Cortex of kidney (tissue), 1 donor: Measurements from ENCODE around the gene SPEG.

Experiments
- DNase-seq: peaks from one replicate; lab custom pipeline; 2025; lab: John Stamatoyannopoulos, UW

SPEG gene

DNA sequence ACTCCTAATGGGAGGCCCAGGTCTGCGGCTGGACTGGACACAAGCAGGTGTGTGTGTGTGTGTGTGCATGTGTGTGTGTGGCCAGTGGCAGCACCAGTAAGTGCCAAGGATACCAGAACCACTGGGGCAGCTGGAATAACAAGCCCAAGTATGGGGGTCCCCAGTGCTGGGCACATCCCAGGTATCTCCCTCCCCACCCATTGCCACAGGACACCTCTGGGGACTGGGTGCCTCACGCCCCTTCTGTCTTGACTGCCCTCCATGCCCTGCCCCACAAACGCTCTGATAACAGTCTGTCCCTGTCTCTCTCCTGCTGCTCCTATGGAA lies 9.0 kb downstream of the SPEG start:
- no peak for DNase-seq

DNA sequence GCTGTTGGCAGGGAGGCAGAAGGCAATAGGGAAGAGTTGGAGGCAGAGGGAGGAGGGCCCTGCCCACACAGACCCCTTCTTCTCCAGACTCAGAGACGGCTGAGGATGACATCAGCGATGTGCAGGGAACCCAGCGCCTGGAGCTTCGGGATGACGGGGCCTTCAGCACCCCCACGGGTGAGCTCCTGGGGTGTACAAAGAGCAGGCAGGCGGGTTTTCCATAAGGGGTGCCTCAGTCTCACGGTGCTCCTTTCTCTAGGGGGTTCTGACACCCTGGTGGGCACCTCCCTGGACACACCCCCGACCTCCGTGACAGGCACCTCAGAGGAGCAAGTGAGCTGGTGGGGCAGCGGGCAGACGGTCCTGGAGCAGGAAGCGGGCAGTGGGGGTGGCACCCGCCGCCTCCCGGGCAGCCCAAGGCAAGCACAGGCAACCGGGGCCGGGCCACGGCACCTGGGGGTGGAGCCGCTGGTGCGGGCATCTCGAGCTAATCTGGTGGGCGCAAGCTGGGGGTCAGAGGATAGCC lies 10.0 kb downstream of the SPEG start:
- DNase-seq: no peak

DNA sequence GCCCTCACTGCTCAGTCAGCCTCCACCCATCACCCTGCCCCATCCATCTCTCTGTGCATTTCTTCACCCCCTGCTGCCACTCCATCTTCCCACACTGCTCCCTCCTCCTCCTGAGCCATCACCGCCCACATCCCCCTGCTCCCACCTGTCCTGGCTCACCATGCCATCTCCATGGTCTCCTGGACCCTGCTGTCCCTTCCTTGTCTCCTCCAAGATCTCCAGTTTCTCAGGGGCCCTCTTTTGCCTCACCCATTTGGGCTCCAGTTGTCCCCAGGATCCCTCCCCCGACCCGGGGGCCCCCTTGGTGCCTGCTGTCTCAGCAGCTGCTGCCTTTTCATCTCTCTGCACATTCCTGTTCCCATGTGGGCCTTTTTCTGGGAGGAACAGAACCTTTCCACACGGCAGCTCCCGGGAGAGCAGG lies 10.6 kb downstream of the SPEG start:
- DNase-seq: no peak

DNA sequence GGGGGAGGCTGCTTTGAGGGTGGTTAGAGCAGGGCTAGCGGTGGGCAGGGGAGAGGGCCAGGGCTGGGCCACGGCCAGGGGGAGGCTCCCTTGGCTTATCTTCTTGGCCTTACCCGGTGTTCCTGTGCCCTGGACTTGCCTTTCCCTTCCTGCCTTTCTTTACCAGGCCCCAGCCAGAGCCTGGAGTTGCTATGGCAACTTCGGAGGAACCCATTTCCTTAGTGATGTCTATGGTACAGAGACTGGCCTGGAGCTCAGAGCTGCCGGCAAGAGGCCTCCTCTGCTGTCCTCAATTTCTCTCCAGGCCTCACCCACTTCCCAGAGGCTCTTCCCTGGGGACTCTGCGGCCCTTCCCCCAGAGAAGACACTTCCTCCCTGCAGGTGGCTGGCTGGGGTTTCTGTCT lies 11.5 kb downstream of the SPEG start:
- no peak for DNase-seq

DNA sequence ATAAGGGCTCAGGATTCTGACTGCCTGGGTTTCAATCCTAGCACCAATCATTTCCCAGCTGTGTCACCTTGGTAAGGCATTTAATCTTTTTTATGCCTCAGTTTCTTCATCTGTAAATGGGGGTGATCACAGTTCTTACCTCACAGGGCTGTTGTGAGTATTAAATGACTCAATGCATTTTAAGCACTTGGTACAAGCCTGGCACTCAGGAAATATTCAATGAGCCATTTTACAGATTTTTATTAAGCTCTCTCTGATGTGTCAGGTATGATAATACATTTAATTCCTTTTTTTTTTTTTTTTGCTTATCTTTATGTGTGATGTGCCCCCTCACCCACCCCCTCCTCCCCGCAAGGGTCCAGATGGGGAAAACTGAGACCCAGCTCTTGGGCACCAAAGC lies 12.0 kb downstream of the SPEG start:
- DNase-seq: no peak

DNA sequence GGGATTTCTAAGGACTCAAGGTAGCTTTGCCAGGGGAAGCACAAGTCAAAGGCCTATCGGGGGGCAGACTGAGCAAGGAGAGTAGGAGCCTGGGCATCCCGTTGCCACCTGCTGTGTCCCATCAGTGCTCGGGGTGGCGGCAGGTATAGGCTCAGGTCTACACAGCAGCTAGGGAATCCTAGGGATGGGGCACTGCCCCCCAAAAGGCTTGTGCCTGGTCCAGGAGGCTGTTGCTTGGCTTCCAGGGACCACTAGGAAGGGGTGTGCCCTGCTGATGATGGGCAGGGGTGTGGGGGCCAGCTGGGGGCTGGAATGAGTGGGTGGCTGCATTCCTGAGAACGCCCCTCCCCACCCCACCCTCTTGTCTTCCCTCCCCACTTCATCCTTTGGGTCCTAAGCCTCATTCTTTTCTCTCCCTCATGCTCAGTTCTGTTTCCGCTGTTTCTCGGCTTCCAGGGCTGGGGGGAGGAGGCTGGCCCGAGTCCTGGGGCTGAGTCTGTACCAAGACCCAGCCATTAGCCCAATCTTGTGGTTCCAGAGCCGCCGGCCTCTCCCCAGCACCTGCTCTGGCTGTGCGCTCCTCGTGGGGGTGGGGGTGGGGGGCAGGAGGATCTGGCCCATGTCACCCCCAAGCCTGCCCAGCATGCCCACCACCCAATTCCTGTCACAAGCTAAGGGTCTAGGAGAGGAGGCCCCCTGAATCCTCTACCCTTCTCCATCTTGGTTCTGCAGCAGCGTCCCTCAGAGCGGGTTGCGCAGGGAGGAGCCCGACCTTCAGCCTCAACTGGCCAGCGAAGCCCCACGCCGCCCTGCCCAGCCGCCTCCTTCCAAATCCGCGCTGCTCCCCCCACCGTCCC lies 12.8 kb downstream of the SPEG start:
- DNase-seq: no peak

DNA sequence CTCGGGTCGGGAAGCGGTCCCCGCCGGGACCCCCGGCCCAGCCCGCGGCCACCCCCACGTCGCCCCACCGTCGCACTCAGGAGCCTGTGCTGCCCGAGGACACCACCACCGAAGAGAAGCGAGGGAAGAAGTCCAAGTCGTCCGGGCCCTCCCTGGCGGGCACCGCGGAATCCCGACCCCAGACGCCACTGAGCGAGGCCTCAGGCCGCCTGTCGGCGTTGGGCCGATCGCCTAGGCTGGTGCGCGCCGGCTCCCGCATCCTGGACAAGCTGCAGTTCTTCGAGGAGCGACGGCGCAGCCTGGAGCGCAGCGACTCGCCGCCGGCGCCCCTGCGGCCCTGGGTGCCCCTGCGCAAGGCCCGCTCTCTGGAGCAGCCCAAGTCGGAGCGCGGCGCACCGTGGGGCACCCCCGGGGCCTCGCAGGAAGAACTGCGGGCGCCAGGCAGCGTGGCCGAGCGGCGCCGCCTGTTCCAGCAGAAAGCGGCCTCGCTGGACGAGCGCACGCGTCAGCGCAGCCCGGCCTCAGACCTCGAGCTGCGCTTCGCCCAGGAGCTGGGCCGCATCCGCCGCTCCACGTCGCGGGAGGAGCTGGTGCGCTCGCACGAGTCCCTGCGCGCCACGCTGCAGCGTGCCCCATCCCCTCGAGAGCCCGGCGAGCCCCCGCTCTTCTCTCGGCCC lies 13.6 kb downstream of the SPEG start:
- no peak for DNase-seq

DNA sequence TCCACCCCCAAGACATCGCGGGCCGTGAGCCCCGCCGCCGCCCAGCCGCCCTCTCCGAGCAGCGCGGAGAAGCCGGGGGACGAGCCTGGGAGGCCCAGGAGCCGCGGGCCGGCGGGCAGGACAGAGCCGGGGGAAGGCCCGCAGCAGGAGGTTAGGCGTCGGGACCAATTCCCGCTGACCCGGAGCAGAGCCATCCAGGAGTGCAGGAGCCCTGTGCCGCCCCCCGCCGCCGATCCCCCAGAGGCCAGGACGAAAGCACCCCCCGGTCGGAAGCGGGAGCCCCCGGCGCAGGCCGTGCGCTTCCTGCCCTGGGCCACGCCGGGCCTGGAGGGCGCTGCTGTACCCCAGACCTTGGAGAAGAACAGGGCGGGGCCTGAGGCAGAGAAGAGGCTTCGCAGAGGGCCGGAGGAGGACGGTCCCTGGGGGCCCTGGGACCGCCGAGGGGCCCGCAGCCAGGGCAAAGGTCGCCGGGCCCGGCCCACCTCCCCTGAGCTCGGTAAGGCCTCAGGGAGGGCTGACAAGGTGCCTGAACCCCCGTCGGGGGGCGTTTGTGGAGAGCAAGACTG lies 14.2 kb downstream of the SPEG start:
- DNase-seq: no peak

DNA sequence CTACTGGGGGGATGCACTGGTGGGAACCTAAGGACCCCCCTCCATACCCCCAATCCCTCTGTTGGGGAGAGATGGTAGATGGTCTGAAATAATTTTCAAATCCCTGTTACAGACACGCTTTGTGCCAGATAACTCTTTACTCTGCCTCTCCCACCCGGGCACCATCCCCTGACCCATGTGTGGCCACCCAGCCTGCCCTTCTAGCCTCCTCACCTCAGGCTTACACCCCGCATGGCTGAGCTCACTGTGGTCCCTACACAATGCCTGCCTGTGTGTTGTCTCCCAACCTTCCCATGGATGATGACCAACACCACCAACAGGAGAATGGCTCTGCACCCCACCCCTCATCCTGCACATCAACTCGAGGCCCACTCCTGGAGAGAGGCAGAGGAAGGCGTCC lies 15.0 kb downstream of the SPEG start:
- DNase-seq: no peak

DNA sequence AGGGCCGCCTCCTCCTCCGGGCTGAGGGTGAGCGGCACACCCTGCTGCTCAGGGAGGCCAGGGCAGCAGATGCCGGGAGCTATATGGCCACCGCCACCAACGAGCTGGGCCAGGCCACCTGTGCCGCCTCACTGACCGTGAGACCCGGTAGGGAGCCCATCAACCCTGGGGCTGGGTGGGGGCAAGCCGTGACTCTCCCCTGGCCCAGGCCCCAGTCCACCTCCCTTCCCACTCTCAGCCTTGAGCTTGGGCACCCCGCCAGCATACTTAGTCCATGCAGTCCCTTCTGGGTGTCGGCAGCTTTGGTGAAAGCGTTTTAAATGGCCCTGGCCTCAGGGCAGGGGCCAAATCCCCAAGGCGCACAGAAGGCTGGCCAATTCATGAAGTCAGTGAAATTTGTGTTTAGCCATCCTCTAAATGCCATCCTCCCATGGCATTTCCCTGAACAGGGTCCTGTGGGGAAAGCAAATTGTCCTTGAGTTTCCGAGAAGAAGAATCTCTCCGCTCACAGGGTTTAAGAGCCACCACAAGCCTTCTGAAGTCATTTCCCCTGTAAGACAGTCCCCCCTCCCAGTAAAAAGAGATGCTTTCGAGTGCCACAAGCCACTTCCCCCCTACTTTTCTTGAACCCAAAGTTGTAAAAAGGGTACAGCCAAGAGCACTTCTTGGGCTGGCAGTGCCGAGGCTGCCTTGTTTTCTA lies 17.2 kb downstream of the SPEG start:
- DNase-seq: no peak

DNA sequence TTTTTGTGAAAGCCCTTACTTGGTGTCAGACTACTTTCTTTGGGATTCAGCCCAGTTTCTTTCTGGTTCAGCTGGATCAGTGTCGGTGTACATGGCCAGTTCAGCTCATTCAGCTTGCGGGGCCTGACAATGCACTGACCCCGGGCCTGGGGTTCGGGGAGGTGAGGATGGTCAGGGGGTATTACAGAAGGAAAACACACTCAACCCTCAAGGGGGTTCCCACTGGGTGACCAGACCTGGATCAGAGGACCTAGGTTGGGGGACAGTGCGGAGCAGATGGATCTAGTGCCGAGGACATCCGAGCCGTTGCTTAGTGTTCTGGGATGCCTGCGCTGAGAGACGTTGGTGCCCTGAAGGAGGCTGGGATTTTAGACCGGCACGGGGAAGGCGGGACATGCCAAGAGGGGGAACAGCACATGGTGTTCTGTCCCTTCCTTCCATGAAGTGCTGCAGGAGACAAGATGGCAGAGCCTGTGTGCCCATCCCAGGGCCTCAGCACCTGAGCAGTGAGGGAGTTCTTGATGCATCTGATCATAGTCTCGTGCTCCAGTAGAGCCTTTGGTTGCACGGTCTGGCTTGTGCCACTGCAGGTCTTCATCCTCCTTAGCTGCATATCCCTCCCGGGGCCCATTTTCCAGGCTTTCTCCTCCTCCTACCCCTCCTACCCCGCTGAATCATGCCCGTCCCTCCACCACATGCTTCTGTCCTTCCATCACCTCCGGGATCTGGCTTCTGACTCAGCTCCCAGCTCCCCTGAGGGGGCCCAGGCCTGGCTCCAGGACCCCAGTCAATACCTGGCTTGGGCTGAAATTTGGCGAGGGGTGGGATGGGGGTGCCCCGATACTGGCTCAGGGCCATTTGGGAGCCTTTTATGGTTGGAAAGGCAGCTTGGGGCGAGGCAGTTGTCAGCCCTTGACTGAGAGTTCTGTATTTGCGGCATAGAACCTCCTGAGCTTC lies 18.0 kb downstream of the SPEG start:
- no peak for DNase-seq

DNA sequence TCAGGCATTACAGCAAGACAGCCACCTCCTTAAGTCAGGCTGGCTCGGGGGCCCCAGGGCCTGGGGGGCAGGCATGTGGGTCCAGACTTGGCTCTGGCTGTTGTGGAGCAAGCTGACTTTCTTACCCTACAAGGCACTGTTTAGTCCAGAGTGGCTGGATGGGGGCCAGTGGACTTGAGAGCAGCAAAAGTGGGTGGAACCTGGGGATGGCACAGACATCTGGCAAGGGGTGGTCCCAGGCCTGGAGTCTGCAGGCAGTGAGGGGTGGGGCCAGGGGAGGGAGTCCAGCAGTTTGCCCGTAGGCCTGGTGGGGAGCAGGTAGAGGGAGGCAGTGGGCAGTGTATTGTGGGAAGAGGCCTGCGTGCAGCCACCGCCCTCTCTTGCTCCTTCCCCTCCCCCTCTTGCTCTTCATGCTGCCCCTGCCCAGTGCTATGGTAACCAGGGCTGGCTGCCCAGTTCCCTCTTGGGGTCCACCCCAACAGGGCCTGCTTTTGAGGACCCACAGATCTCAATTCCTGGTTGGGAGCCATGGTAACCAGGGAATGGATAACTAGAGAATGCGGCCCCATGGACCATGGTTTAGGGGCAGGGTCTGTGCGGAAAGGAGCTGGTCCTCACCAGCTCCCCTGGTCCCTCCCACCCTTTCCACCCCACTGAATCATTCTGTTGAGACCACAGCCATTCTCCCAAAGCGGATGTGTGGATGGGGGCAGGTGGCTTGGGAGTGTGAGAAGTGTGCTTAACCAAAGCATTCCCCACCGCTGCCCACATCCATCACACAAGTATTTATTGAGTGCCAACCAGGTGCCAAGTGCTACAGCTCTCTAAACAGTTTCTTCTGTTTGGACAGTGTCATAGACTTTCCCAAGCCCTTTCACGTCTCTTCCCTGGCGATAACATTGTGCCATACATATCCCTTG lies 19.3 kb downstream of the SPEG start:
- DNase-seq: no peak

DNA sequence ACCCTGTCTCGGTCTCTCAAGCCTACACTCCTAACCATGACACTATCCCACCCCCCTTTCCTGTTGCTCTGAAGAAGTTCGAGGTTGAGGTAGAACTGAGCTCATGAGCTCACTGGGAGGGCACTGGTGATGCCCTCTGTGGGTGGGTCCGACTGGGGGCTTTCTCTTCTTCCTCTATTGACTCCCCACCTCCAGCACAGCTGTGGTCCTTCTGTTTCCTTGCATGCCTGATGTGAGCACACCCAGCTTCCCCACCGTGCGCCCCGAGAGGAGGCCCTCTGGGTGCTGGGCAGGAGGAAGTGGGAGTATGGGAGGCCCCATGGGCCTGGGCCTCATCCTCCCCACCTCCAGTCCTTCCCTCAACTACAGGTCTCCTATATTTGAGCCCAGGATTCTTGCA lies 20.9 kb downstream of the SPEG start:
- DNase-seq: no peak

DNA sequence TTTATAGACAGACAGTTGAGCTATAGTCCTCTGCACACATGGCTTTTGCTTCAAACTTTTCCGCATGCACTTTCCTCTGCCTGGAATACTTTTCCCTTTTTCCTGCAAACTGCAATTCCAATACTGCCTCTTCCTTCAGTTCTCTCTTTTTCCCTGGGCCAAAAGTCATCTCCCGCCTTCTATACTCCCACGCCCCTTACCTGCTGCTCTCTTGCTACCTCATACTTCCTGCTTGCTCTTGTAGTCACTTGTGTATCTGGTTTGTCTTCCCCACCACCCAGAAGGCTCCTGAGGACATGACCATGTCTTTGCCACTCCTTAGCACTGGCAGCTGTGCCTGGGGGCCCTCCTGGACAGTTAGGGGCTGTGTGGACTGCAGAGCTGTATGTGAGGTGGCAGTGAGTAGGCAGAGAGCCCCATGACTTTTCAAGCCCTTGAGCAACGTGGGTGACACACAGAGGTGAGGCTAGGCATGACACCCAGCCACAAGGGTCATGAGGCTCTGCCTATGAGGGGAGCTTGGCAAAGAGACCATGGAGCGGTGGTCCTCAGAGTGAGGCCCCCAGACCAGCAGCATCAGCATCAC lies 23.2 kb downstream of the SPEG start:
- no peak for DNase-seq

DNA sequence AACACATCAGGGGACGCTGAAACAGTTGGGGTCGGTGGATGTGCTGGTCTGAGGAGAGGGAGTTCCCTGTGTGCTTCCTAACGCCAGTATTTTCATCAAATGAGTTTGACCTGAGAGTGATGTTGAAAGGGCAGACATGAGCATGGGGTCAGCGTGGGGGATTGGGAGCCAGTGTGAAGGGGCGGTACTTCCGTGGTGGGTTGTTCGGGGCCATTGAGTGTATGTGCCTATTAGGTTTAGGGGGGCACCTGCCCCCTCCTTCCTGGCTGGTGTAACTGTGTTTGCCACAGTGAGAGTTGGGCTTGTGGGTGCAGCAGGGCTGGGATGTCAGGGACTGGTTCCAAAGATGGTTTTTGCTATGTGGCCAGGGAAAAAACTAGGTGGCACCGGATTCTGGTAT lies 24.4 kb downstream of the SPEG start:
- DNase-seq: no peak

DNA sequence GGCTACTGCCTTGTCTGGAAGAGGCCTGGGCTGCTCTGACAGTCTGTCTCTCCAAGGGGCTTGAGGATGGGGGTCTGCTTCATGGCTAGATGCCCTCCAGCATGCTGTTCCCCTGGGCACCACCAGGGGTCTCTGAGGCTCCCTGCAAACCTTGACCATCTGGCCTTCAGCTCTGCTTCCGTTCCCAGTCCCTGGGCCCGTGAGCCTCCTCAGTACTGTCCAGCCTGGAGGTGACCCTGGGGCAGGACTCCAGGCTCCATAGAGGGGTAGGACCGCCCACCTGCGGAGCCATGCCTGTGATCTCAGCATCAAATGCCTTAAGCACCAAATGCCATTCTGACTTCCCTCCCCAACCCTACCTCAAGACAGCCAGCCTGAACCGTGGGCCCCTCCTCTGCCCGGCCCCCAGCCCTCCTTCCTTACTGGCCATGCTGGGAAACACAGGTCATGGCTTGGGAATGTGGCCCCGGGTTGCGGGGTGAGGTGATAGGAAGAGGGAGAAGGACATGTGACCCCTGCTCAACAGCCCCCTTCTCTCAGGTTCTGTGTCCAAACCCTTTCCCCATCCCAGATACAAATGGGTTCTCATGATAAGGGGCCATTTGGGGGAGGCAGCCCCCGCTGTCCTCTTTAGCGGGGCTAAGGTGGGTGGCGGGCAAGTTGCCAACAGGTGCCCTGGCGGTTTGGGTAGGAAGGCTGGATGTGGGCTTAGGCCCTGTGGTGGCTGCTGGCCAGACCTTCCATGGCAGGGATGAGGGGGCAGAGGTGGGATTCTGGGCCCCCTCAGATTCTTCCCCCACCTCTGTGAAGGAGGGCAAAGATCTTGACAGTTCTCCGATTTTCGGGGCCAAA lies 25.0 kb downstream of the SPEG start:
- no peak for DNase-seq

DNA sequence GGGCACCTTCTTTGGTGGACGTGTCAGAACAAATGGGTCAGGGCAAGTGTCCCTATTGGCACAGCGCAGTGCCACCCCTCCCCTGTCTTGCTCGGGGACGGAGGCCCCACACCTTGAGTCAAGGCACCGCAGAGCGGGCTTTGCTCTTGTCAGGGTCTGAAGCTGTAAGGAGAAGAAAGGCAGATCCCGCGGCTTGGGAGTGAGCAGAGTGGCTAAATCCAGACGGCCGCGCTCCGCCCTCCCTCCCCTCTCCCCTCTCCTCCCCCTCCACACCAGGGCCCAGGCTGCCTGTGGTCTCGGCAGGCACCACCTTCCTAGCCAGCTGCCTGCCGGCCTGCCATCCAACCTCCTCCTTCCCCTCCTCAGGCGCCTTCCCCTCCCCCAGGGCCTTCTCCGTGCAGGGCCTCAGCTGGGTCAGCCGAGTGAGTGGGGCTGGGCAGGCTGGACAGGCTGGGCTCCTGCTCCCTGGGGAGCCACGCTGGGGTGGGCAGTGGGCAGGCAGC lies 25.8 kb downstream of the SPEG start:
- no peak for DNase-seq

DNA sequence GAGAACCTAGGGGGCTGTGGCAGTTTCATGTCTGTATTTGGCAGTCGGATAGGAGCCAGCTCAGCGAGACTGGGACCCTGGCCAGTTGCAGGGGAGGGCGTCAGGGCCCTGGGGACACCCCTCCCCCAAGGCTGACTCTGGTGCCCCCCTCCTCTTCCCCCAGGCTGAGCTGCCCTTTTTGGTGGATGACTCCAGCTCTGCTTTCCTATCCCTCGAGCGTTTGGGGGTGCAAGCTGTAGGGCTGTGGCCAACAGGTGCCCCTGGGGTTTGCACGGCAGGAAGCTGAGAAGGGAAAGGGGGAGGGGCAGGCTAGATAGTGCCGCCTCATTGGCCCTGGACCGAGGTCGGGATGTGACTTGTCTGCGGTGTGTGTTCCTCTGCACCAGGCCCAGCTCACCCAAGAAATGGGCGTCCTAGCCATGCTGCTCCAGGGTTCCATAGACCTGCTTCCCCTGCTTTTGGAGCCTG lies 26.4 kb downstream of the SPEG start:
- no peak for DNase-seq

DNA sequence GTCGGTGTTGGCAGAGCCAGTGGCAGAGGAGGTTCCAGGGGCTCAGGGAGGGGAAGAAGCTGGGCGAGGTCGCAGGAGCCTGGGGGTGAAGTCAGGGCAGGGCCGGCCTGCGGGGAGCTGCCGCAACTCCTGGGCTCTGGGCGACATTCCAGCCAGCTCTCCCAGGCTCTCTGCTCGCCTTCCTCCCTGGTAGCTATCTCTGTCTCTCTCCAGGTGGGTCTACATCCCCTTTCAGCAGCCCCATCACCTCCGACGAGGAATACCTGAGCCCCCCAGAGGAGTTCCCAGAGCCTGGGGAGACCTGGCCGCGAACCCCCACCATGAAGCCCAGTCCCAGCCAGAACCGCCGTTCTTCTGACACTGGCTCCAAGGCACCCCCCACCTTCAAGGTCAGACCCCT lies 27.0 kb downstream of the SPEG start:
- DNase-seq: no peak
